Left lung (tissue), 14 donors: ENCODE results near the gene TMEM156. TPM values are rescaled to one million over a fixed set of nuclear protein-coding genes. Genes with fewer than 3 reads are reported as not detected.
A peak's percentile ranks its signal among the peaks of the same experiment; 100 is the strongest.

Experiments
- ATAC-seq: fragments of 200-7000 bp; cut with Tn5 transposase; one replicate; pipeline ENCODE4 v1.9.1; 2020; ENCODE audit warnings: moderate library complexity
- DNase-seq, 4 donors: peaks; one replicate each; pipeline ENCODE4 v3.0.0-alpha.2; 2013 to 2020
- H3K27ac ChIP-seq, 2 donors: fragments of 200-600 bp; sonication (generic) in 1 of 2; one replicate each; pipeline versions ENCODE4 v1.5.0 to v1.8.0; 2020 to 2021
- H3K27me3 ChIP-seq, 2 donors: fragments of 200-600 bp; sonication (generic) in 1 of 2; one replicate each; pipeline versions ENCODE4 v1.5.0 to v1.8.0; 2020 to 2021
- H3K36me3 ChIP-seq, 2 donors: fragments of 200-600 bp; sonication (generic) in 1 of 2; one replicate each; pipeline versions ENCODE4 v1.5.0 to v1.8.0; 2020 to 2021
- H3K4me1 ChIP-seq, 2 donors: fragments of 200-600 bp; one replicate each; pipeline ENCODE4 v1.8.0; 2021
- H3K4me3 ChIP-seq, 2 donors: fragments of 200-600 bp; sonication (generic) in 1 of 2; one replicate each; pipeline versions ENCODE4 v1.5.0 to v1.8.0; 2020 to 2021; ENCODE audit warnings: mild to moderate bottlenecking in 1 of 2
- H3K9me3 ChIP-seq, 2 donors: fragments of 200-600 bp; sonication (generic) in 1 of 2; one replicate each; pipeline versions ENCODE4 v1.5.0 to v1.8.0; 2020 to 2021
- CTCF ChIP-seq, 2 donors: fragments of 200-600 bp; sonication (generic) in 1 of 2; IDR thresholded peaks; one replicate each; pipeline versions ENCODE4 v1.5.0 to v1.8.0; 2021; ENCODE audit warnings: antibody characterized with exemption in 2 of 2
- intact Hi-C, 2 donors: fragments of 100-400 bp; cut with DNase I; formaldehyde crosslinking; loops; one replicate each; pipeline versions ENCODE4 v1.11.2 to v1.14.2; 2022
- long read RNA-seq, 12 donors: library from polyadenylated mRNA in 2 of 12; unstranded in 2 of 12; transcript quantifications; one replicate each; pipeline ENCODE4 v2.0.0 and lab custom pipeline, GENCODE V29; 2019 to 2026
- polyA plus RNA-seq, 6 donors: library from polyadenylated mRNA; unstranded; fragments of 120-200 nt; gene quantifications; one replicate each; pipeline ENCODE4 v1.2.1, GENCODE V29; 2013; ENCODE audit not compliant: insufficient read length in 6 of 6
- total RNA-seq, 2 donors: library from RNA; stranded (reverse); fragmentation: NEBNext Ultra II Directional; extraction: Animal tissue kit (Norgen Biotek cat#: 25700); gene quantifications; one replicate each; pipeline ENCODE4 v1.2.1, GENCODE V29; 2021
- donor health status: DM: no; HTN: yes; CAD: no.
- donor health status: DM: no; HTN: no; CAD: no.

Gene TMEM156, protein sequence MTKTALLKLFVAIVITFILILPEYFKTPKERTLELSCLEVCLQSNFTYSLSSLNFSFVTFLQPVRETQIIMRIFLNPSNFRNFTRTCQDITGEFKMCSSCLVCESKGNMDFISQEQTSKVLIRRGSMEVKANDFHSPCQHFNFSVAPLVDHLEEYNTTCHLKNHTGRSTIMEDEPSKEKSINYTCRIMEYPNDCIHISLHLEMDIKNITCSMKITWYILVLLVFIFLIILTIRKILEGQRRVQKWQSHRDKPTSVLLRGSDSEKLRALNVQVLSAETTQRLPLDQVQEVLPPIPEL
- 1 to 10 TPM in 1 of 2 donors, under 1 TPM in 1; 0.29 to 1.1 TPM for total RNA-seq
- polyA plus RNA-seq: 1 to 10 TPM in 2 of 6 donors, under 1 TPM in 3, not detected in 1; 0.54 to 1.8 (median 0.95) TPM
- long read RNA-seq, donor 1: 0 reads
- long read RNA-seq, donor 2: 0 reads
- long read RNA-seq, donor 3: 0 reads
- long read RNA-seq, donor 4: 0 reads
- long read RNA-seq, donor 5: 0 reads
- long read RNA-seq, donor 6, partial matches to known transcripts: 8 of 8 reads
- long read RNA-seq, donor 6, other reads (novel, unspliced or antisense): 0 of 8 reads
- long read RNA-seq, donor 7: 0 reads
- long read RNA-seq, donor 8: 0 reads
- long read RNA-seq, donor 9: 0 reads
- long read RNA-seq, donor 10: 0 reads
- long read RNA-seq, donor 11, partial matches to known transcripts: 0 of 1 reads
- long read RNA-seq, donor 11, other reads (novel, unspliced or antisense): 0 of 1 reads
- long read RNA-seq, donor 12: 0 reads

DNA sequence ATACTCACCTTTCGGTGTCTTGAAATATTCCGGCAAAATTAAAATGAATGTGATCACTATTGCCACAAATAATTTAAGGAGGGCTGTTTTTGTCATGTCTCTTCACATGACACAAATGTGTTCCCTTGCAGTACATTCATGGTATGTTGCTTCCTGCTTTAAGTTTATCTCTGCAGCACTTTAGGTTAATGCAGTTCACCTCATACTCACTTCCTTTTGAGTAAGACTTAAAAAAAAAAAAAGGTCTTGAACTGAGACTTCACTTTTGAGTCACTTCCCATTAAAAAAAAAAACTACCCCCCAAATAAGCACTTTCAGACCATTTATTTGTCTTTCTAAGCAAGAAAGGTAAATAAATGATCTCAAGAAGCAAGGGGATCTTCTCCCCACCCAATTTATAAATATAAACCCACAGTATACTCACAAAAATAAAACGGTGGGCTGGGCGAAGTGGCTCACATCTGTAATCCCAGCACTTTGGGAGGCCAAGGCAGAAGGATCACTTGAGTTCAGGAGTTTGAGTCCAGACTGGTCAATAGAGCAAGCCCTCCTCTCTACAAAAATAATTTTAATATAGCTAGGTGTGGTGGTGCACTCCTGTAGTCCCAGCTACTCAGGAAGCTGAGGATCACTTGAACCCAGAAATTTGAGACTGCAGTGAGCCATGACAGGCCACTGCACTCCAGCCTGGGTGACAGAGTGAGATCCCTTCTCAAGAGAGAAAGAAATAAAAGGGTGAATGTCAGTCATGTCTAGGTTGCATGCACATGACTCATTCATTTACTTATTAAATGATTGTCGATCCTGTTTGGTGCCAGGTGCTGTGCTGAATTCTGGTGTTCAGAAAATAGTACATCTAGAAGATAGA lies at the start of gene TMEM156:
TSS of gene TMEM156 (minus strand) at position 192 of the 868 bp plus-strand sequence. CDS start at position 96, 96 bp downstream.
- peak within 1 kb of the TSS in 1 of 2 donors; percentile 7 for H3K27ac ChIP-seq
- H3K4me1 ChIP-seq: peaks cover 0 to 26% of the 10 kb centered on the region in 2 donors
- H3K27me3 ChIP-seq: no peaks in the 10 kb centered on the region
- H3K36me3 ChIP-seq: no peaks in the 10 kb centered on the region
- TF ChIP-seq CTCF (IDR thresholded peaks at IDR 0.05): no peak
- intact Hi-C loops: no loop called here
- no peak within 1 kb of the TSS for H3K4me3 ChIP-seq
- no peaks in the 10 kb centered on the region for H3K9me3 ChIP-seq
- ATAC-seq: peak; percentile 53
- DNase-seq: no peak

- no peak overlapping the region for H3K4me3 ChIP-seq
- H3K4me1 ChIP-seq: no peaks in the 10 kb centered on the region
- H3K9me3 ChIP-seq: no peaks in the 10 kb centered on the region
- no peak overlapping the region for H3K27ac ChIP-seq
- ATAC-seq (no peak), DNase-seq (no peak)
- peaks cover 0 to 16% of the 10 kb centered on the region in 2 donors for H3K36me3 ChIP-seq
- no peaks in the 10 kb centered on the region for H3K27me3 ChIP-seq
- intact Hi-C loops: no loop called here
- no peak for TF ChIP-seq CTCF (IDR thresholded peaks at IDR 0.05)
These were observed 46.6 kb upstream of the TMEM156 start for GRCh38 chr4:39078829-39079228.

DNA sequence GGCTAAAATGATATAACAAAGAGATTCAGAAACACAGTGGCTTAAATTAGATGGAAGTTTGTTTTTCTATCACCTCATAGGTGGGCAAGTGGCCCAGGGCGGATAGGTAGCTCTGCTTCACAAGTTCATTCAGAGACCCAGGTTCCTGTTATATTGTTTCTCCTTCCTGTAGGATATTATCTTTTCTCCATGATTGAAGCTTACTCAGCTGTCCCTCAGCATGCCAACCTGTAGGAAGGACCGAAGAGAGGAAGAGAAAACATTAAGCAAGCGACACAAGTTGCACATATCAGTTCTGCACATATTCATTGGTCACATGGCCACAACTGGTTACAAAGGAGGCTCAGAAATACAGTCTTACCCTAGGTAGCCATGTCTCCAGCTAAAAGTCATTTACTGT lies 36.7 kb upstream of the TMEM156 start:
- TF ChIP-seq CTCF (IDR thresholded peaks at IDR 0.05): no peak
- Histone ChIP-seq H3K27ac (no peak overlapping the region), H3K4me1 (no peaks in the 10 kb centered on the region), H3K9me3 (no peaks in the 10 kb centered on the region), H3K27me3 (no peaks in the 10 kb centered on the region), H3K36me3 (no peaks in the 10 kb centered on the region), H3K4me3 (no peak overlapping the region)
- ATAC-seq (no peak), DNase-seq (no peak)
- intact Hi-C loops: no loop called here

DNA sequence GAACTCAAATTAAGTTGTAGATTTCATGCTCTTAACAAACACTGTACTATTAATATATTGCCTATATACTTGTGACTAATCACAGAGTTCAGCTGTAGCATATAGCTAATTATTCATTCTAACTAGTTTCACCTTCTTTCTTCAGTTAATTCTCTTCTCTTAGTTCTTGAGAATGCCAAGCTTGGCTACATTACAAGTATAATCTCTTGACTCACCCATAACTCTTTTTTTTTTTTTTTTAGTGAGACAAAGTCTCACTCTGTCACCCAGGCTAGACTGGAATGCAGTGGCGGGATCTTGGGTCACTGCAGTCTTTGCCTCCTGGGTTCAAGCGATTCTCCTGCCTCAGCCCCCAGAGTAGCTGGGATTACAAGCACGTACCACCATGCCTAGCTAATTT lies 35.2 kb upstream of the TMEM156 start:
- H3K36me3 ChIP-seq: no peaks in the 10 kb centered on the region
- ATAC-seq: no peak

More for the DNA sequence above, 35.2 kb upstream of the TMEM156 start:
- Histone ChIP-seq H3K4me1 (no peaks in the 10 kb centered on the region), H3K9me3 (no peaks in the 10 kb centered on the region), H3K4me3 (no peak overlapping the region), H3K27me3 (no peaks in the 10 kb centered on the region), H3K27ac (no peak overlapping the region)
- DNase-seq: no peak
- no peak for TF ChIP-seq CTCF (IDR thresholded peaks at IDR 0.05)
- intact Hi-C loops: no loop called here
